ENCODE results near the gene PEPD.

Gene PEPD

DNA sequence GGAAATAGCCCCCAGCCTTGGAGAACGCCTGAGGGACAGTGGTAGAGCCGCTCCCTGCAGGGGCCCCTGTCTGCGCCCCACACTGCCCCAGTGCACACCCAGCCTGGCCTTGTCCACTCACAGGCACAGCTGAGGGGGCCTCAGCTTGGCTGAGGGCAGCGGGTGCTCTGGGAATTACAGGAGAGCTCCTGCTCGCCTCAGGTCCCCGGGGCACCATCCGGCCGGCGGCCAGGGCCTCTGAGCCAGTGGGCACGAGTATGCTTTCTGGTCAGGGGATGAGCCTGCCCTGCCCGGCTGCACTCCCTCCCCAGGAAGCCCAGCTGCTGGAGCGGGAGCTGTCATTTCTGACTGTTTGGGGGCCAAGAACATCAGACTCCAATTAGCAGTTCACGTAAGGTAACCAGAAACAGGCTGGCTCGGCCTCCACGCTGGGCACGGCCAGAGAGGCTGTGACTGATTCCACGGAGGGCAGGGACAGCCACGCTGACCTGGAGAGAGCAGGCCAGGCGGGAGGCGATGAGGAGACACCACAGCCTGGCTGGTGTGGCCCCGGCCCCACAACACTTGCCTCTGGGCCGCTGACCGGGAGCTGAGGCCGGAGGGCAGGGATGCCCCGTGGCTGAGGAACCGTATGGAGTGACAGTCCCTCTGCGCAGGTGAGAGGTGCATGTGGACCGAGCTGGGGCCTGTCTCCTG lies 132.7 kb downstream of the PEPD start:
- no peak for DNase-seq (ENCODE audit: low read depth)
- TF ChIP-seq, protein P1, sequence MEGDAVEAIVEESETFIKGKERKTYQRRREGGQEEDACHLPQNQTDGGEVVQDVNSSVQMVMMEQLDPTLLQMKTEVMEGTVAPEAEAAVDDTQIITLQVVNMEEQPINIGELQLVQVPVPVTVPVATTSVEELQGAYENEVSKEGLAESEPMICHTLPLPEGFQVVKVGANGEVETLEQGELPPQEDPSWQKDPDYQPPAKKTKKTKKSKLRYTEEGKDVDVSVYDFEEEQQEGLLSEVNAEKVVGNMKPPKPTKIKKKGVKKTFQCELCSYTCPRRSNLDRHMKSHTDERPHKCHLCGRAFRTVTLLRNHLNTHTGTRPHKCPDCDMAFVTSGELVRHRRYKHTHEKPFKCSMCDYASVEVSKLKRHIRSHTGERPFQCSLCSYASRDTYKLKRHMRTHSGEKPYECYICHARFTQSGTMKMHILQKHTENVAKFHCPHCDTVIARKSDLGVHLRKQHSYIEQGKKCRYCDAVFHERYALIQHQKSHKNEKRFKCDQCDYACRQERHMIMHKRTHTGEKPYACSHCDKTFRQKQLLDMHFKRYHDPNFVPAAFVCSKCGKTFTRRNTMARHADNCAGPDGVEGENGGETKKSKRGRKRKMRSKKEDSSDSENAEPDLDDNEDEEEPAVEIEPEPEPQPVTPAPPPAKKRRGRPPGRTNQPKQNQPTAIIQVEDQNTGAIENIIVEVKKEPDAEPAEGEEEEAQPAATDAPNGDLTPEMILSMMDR (IDR thresholded peaks at IDR 0.05; ENCODE audit: insufficient read depth, low read depth, low read length, missing control alignments), result no peak
- no peak overlapping the region for H3K4me3 ChIP-seq (ENCODE audit: low read length)

DNA sequence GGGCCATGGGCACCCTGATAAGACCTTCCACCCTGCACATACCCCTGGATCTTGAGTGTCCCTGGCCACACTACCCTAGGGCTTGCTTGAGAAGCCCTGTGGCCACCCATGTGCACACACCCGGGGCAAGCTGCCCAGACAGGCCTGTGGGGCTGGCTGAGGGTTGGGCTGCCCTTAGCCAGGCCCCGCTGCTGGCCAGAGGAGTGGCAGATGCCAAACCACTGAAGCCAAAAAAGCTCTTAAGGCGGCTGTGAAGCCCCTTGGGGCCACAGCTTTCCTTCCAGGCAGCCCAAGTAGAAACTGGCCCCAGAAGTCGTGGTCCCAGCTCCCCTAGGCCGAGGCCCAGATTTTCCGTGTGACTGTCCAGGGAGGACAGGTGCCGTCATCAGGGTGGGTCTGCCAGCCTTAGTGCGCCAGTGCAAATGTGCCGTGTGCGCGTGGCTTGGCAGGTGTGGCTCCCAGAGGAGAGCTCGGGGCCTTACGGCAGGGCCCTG lies 133.3 kb downstream of the PEPD start:
- no peak overlapping the region for H3K4me3 ChIP-seq (ENCODE audit: low read length)
- TF ChIP-seq, protein P1 (IDR thresholded peaks at IDR 0.05; ENCODE audit: insufficient read depth, low read depth, low read length, missing control alignments), result no peak
- no peak for DNase-seq (ENCODE audit: low read depth)

DNA sequence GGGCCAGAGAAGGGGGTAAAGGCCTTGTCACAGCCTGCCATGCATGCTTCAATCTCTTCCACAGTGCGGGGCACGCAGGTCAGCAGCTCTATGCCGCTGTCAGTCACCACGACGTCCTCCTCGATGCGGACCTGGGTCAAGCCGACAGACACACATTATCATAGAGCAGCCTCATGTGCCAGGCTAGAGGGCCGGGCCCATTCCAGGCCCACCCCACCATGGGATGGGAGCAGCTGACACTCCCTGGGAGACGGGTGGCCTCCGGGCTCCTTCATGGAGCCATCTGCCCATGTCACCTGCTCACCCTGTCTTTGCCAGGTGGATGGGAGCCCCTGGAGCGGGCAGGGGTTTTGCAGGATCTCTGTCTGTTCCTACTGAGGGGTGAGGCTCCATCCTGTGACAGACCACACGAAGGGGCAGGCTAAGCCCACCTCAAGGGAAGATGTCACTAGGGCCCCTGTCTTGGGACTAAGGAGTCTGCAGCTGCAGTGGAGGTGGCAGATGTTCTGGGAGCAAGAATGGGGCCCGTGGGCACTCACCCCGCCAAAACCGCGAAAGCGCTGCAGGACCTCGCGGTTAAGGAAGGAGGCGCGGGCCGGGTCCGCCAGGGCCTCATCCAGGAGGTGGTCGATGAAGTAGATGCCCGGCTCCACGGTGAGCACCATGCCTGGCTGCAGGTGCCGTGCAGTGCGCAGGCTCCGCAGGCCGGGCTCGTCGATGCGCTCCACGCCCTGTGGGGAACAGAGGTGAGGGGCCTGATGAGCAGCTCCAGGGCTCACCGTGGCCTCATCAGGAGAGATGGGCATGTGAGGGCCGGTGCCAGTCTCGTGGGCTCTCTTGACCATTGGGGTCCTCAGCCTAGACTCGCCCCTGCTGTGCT lies 134.0 kb downstream of the PEPD start:
- no peak overlapping the region for H3K4me3 ChIP-seq (ENCODE audit: low read length)
- TF ChIP-seq, protein P1 (IDR thresholded peaks at IDR 0.05; ENCODE audit: insufficient read depth, low read depth, low read length, missing control alignments), result no peak
- no peak for DNase-seq (ENCODE audit: low read depth)

DNA sequence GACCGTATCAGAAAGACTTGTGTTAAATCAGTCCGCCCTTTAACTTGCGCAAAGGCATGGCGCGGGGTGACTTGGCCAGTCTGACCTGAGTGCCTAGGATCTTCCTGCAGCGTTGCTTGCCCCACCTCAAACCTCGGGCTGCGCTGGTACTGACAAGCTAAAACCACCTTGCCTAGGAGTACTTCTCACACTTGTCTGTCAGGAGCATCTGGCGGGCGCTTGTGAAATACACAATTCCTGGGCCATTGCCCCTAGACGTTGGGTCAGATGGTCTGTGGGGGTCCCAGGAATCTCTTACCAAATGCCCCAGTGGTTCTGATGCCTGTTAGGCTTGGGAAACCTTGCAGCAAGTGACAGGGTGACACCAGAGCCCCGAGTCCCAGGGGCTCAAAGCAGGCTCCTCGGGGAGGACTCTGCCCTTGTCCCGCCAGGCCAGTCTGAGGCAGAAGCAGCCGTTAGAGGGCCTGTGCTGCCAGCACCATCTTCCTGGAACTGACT lies 135.2 kb downstream of the PEPD start:
- no peak for DNase-seq (ENCODE audit: low read depth)
- no peak overlapping the region for H3K4me3 ChIP-seq (ENCODE audit: low read length)
- TF ChIP-seq, protein P1 (IDR thresholded peaks at IDR 0.05; ENCODE audit: insufficient read depth, low read depth, low read length, missing control alignments), result no peak

DNA sequence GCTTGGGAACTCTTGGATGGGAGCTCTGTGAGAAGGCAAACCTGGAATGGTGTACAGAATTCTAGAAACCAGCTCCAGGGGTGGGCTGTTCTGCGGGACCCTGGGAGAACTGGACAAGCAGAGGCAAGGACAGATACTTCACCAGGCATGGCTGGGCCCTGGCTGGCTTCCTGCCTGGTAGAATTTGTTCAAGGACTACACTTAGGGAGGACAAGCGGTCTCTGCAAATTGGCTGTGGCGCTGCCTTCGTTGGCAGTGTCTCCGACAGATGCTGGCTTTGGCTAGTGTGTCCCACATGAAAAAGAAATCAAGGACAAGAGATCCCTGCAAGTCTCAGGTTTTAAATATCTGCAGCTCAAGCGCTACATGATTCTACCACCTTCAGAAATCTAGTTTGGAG lies 135.6 kb downstream of the PEPD start:
- TF ChIP-seq, protein P1 (IDR thresholded peaks at IDR 0.05; ENCODE audit: insufficient read depth, low read depth, low read length, missing control alignments), result no peak
- DNase-seq (ENCODE audit: low read depth), result no peak
- no peak overlapping the region for H3K4me3 ChIP-seq (ENCODE audit: low read length)

DNA sequence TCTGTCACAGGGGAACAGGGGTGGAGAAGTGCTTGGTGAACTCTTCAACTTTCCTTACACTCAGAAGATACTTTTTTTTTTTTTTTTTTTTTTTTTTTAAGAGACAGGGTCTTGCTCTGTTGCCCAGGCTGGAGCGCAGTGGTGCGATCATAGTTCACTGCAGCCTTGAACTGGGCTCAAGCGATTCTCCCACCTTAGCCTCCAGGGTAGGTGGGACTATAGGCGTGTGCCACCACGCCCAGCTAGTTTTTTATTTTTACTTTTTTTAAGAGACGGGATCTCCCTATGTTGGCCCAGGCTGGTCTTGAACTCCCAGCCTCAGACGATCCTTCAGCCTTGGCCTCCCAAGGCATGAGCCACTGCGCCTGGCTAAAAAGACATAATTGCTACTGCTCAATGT lies 136.6 kb downstream of the PEPD start:
- TF ChIP-seq, protein P1 (IDR thresholded peaks at IDR 0.05; ENCODE audit: insufficient read depth, low read depth, low read length, missing control alignments), result no peak
- no peak overlapping the region for H3K4me3 ChIP-seq (ENCODE audit: low read length)
- DNase-seq (ENCODE audit: low read depth), result no peak
